ENCODE results near the gene SLC26A3. TPM values are rescaled to one million over a fixed set of nuclear protein-coding genes. Genes with fewer than 3 reads are reported as not detected.

Gene SLC26A3
- total RNA-seq, 2 experiments from 2014 or later: not detected

DNA sequence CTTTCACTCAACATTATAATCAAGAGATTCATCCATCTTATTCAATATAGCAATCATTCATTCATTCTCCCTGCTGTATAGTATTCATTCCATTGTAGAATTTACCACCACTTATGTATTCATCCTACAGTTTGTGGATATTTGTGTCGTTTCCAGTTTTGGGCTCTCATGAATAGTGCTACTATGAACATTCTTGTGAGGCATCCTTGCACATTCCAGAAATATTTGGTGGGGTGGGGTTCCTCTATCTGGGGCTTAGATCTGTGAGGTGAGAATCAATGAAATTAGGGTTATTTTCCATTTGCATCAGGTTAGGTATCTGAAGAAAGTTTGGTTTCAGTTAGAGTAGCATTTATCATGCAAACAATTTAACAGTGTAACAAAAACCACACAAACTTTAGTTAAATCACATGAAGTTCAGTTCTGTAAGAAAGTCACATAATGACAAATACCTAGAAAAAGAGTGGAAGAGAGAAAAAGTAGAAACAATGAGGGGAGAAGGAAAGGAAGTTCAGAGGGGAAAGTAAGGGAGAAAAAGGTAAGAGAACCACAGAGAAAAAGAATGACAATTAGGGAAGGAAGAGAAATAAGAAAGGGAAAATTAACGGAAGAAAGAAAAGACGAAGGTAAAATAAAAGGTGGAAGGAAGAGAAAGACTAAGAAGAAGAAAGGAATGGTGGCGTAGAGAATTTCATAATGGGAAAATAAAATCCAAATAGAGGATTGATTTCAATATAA lies 84.4 kb downstream of the SLC26A3 start:
- Mint-ChIP-seq H3K4me3 (no peak overlapping the region), H3K27me3 (no peaks in the 10 kb centered on the region), H3K9me3 (no peaks in the 10 kb centered on the region), H3K4me1 (ENCODE audit: low read depth) (no peaks in the 10 kb centered on the region), H3K36me3 (ENCODE audit: low read depth) (no peaks in the 10 kb centered on the region), H3K27ac (no peak overlapping the region)
- ATAC-seq (no peak), DNase-seq (no peak)
- TF ChIP-seq, protein P1, sequence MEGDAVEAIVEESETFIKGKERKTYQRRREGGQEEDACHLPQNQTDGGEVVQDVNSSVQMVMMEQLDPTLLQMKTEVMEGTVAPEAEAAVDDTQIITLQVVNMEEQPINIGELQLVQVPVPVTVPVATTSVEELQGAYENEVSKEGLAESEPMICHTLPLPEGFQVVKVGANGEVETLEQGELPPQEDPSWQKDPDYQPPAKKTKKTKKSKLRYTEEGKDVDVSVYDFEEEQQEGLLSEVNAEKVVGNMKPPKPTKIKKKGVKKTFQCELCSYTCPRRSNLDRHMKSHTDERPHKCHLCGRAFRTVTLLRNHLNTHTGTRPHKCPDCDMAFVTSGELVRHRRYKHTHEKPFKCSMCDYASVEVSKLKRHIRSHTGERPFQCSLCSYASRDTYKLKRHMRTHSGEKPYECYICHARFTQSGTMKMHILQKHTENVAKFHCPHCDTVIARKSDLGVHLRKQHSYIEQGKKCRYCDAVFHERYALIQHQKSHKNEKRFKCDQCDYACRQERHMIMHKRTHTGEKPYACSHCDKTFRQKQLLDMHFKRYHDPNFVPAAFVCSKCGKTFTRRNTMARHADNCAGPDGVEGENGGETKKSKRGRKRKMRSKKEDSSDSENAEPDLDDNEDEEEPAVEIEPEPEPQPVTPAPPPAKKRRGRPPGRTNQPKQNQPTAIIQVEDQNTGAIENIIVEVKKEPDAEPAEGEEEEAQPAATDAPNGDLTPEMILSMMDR (IDR thresholded peaks at IDR 0.05): no peak
- intact Hi-C loops (cut with micrococcal nuclease): no loop called here
- ChIA-PET POLR2A (no interaction called here), CTCF (interaction anchor here (1.6 kb wide), 1 partner anchor 10 kb away, joined by 5 read pairs; no protein-coding TSS in a partner anchor)

DNA sequence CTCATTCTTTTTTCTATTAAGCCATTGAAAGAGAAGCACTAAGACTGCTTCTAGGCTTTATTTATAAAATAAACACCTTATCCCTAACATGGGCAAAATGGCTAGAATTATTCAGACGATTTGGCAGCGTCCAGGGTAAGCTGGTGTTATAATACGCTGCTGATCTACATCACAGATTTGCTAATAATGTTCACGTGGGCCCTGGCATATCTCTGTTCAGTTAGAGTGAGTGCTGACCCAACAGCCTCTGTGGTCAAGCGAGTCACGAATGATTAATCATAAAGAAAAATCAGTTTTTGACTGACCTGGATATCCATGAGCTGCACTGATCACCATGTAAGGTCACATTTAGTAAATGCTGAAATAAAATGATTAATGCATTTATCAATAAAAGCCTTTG lies 87.5 kb downstream of the SLC26A3 start:
- Mint-ChIP-seq H3K36me3 (ENCODE audit: low read depth) (no peaks in the 10 kb centered on the region), H3K27ac (no peak overlapping the region), H3K4me1 (ENCODE audit: low read depth) (no peaks in the 10 kb centered on the region), H3K27me3 (peaks cover 9% of the 10 kb centered on the region), H3K9me3 (no peaks in the 10 kb centered on the region), H3K4me3 (no peak overlapping the region)
- intact Hi-C loops (cut with micrococcal nuclease): no loop called here
- ATAC-seq: no peak
- POLR2A ChIA-PET: no interaction called here
- DNase-seq: no peak
- CTCF ChIA-PET: no interaction called here
- TF ChIP-seq, protein P1 (IDR thresholded peaks at IDR 0.05): no peak

Other genes starting within 250 kb of the SLC26A3 start
- 10 to 100 TPM; 37.6 to 40.3 TPM for gene COG5, start 239.3 kb downstream of the SLC26A3 start, total RNA-seq
- 10 to 100 TPM; 17.4 to 17.9 TPM for gene DUS4L, start 239.3 kb downstream of the SLC26A3 start, total RNA-seq
- gene BCAP29, start 223.0 kb downstream of the SLC26A3 start, total RNA-seq: 10 to 100 TPM; 24.0 to 27.7 TPM
- gene SLC26A4, start 142.4 kb downstream of the SLC26A3 start, total RNA-seq: 1 to 10 TPM; 1.0 to 2.0 TPM
- 10 to 100 TPM; 31.7 to 38.2 TPM for gene CBLL1, start 59.1 kb downstream of the SLC26A3 start, total RNA-seq
- gene DLD, start 88.0 kb upstream of the SLC26A3 start, total RNA-seq: 100 to 1,000 TPM in 1 of 2 experiments, 10 to 100 TPM in 1; 99.8 to 102 TPM
- under 1 TPM; 0.20 to 0.36 TPM for gene LAMB1, start 199.9 kb upstream of the SLC26A3 start, total RNA-seq